Cardiac muscle cell (in vitro differentiated cells and primary cell): ENCODE data around the gene NSG2. TPM values are rescaled to one million over a fixed set of nuclear protein-coding genes. Genes with fewer than 3 reads are reported as not detected.

ENCODE experiments used
- DNase-seq, 2 donors: peaks; one replicate each; pipeline versions ENCODE4 v3.0.0 to v3.0.0-alpha.2; 2010 to 2017; ENCODE audit warnings: low read depth in 1 of 2, low spot score in 1 of 2
- H3K27ac ChIP-seq: fragments of 200-600 bp; sonication (generic); 2 replicates; pipeline ENCODE4 v1.5.1; 2016
- H3K27me3 ChIP-seq: fragments of 200-600 bp; sonication (generic); 2 replicates; pipeline ENCODE4 v1.6.0; 2016; ENCODE audit warnings: control low read depth
- H3K36me3 ChIP-seq: fragments of 200-600 bp; sonication (generic); 2 replicates; pipeline ENCODE4 v1.5.1; 2016; ENCODE audit warnings: control low read depth
- H3K4me1 ChIP-seq: fragments of 200-600 bp; sonication (generic); 2 replicates; pipeline ENCODE4 v1.8.1; 2017; ENCODE audit warnings: low read depth, mild to moderate bottlenecking, mixed run types
- H3K4me3 ChIP-seq: fragments of 200-600 bp; sonication (generic); 2 replicates; pipeline ENCODE4 v1.5.1; 2016; ENCODE audit warnings: mild to moderate bottlenecking
- H3K9me3 ChIP-seq: fragments of 200-600 bp; sonication (generic); 2 replicates; pipeline ENCODE4 v1.5.1; 2017; ENCODE audit warnings: low read depth, mild to moderate bottlenecking, control low read depth
- polyA plus RNA-seq: library from polyadenylated mRNA; unstranded; fragments of >200 nt; fragmentation: Nextera tagmentation; extraction: Ambion mirVana; gene quantifications from 2 replicates; pipeline ENCODE4 v1.2.1, GENCODE V29; 2016
- total RNA-seq: library from RNA; depleted of rRNA; stranded (reverse); fragments of >200 nt; gene quantifications from 2 replicates; pipeline ENCODE4 v1.2.3, GENCODE V29; 2016
- TF ChIP-seq, protein P1 (sequence below): IDR thresholded peaks from 2 replicates; pipeline ENCODE4 v1.5.1; 2012; ENCODE audit warnings: low read depth, mild to moderate bottlenecking, low read length

NSG2 gene
- total and polyA plus RNA-seq, 2 experiments from 2014 or later, result 0.24 to 0.57 TPM

GRCh38 chr5:174157048-174157447, 111.5 kb downstream of the NSG2 start:
- TF ChIP-seq, protein P1, sequence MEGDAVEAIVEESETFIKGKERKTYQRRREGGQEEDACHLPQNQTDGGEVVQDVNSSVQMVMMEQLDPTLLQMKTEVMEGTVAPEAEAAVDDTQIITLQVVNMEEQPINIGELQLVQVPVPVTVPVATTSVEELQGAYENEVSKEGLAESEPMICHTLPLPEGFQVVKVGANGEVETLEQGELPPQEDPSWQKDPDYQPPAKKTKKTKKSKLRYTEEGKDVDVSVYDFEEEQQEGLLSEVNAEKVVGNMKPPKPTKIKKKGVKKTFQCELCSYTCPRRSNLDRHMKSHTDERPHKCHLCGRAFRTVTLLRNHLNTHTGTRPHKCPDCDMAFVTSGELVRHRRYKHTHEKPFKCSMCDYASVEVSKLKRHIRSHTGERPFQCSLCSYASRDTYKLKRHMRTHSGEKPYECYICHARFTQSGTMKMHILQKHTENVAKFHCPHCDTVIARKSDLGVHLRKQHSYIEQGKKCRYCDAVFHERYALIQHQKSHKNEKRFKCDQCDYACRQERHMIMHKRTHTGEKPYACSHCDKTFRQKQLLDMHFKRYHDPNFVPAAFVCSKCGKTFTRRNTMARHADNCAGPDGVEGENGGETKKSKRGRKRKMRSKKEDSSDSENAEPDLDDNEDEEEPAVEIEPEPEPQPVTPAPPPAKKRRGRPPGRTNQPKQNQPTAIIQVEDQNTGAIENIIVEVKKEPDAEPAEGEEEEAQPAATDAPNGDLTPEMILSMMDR, result no peak
- no peaks in the 10 kb centered on the region for H3K9me3 ChIP-seq
- no peak for DNase-seq

More at GRCh38 chr5:174157048-174157447, 111.5 kb downstream of the NSG2 start:
- Histone ChIP-seq H3K4me1 (no peaks in the 10 kb centered on the region), H3K27me3 (no peaks in the 10 kb centered on the region), H3K4me3 (no peak overlapping the region), H3K36me3 (no peaks in the 10 kb centered on the region), H3K27ac (no peak overlapping the region)

Other genes starting within 250 kb of the NSG2 start
- 52.9 and 65.2 TPM in 2 replicates for gene CPEB4, start 157.4 kb upstream of the NSG2 start, total RNA-seq
- gene CPEB4, start 157.4 kb upstream of the NSG2 start, polyA plus RNA-seq, result 23.8 and 33.6 TPM in 2 replicates
- gene C5orf47, start 56.5 kb upstream of the NSG2 start, total RNA-seq, result 0.57 TPM in 1 of 2 replicates, not detected in the other
- not detected in 2 replicates for gene C5orf47, start 56.5 kb upstream of the NSG2 start, polyA plus RNA-seq